ENCODE data around the gene MAP2K3.
"Not testable (repeated sequence)": the region's sequence is repeated elsewhere in the genome, so short reads cannot be mapped to it uniquely, and the experiment has no call there.

MAP2K3 gene

DNA sequence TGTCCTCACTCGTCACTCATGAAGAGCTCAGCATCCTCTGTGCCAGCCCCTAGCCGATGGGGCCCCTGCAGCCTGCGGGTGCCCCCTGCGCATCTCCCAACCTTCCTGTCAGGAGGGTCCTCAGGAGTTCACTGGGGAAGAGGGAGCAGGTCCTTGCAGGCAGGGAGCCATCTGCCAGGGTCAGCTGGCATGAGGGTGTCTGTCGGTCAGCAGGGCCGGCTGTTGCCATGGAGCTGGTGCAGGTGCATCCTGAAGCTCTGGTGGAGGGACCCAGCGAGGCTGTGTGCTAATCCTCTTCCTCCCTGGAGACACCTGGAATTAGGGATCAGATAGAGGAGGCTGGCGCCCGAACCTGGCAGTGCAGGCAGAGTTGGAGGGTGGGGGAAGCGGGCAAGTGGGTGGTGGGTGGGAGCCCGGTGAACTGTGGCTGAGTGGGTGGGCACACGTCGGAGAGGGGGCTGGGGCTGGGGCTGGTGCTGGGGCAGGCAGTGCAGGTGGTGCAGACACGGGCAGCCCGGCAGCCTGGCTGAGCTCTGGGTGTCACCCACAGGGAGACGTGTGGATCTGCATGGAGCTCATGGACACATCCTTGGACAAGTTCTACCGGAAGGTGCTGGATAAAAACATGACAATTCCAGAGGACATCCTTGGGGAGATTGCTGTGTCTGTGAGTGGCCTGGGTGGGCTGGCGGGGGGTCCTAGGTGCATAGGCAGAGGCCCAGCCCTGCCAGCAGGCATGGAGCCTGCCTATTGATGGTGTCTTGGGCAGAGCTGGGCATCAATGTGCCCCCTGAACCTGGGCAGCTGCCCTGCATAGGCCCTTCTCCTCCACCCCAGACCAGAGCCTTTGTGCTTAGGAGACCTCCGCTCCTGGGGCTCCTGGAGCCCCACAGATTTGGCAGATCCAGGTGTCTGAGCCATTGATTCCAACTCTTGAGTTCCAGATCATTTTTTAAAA is 17.4 kb downstream of the MAP2K3 start:
- H3K4me3 ChIP-seq (replicated peaks; ENCODE audit: low read depth, low read length): no peak overlapping the region
- TF ChIP-seq, protein P1, sequence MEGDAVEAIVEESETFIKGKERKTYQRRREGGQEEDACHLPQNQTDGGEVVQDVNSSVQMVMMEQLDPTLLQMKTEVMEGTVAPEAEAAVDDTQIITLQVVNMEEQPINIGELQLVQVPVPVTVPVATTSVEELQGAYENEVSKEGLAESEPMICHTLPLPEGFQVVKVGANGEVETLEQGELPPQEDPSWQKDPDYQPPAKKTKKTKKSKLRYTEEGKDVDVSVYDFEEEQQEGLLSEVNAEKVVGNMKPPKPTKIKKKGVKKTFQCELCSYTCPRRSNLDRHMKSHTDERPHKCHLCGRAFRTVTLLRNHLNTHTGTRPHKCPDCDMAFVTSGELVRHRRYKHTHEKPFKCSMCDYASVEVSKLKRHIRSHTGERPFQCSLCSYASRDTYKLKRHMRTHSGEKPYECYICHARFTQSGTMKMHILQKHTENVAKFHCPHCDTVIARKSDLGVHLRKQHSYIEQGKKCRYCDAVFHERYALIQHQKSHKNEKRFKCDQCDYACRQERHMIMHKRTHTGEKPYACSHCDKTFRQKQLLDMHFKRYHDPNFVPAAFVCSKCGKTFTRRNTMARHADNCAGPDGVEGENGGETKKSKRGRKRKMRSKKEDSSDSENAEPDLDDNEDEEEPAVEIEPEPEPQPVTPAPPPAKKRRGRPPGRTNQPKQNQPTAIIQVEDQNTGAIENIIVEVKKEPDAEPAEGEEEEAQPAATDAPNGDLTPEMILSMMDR (IDR thresholded peaks at IDR 0.05; ENCODE audit: low read length, missing control alignments): no peak
- no peak for DNase-seq (ENCODE audit: low read depth)

DNA sequence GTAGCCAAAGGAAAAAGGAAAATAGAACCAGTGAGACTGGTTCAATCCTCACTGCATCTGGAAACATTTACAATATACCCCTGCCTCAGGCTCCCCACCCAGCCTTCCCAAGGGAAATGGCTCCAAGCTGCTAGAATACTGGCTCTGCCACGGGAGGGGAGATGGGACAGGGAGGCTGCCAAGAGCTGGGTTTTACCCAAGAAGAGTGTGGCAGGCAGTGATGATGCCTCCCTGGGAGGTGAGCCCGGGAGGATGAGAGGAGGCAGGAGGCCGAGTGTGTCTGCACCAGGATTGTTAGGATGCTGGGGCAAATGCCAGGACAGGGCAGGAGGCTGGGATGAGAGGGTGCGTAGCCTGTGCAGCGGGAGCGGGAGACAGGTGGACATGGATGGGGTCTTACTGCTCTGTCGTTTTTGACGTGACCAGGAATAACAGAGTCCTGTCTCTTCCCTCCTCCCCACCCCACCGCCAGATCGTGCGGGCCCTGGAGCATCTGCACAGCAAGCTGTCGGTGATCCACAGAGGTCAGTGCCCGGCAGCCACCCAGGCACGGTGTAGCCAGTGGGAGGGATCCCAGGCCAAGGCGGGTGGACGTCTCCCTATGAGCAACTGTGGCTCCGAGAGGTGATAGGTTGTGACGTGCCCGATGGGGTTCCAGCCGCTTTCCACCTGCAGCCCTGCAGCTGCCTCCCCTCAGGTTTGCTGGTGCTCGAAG is 18.4 kb downstream of the MAP2K3 start:
- H3K4me3 ChIP-seq (replicated peaks; ENCODE audit: low read depth, low read length): no peak overlapping the region
- TF ChIP-seq, protein P1 (IDR thresholded peaks at IDR 0.05; ENCODE audit: low read length, missing control alignments): no peak
- no peak for DNase-seq (ENCODE audit: low read depth)

DNA sequence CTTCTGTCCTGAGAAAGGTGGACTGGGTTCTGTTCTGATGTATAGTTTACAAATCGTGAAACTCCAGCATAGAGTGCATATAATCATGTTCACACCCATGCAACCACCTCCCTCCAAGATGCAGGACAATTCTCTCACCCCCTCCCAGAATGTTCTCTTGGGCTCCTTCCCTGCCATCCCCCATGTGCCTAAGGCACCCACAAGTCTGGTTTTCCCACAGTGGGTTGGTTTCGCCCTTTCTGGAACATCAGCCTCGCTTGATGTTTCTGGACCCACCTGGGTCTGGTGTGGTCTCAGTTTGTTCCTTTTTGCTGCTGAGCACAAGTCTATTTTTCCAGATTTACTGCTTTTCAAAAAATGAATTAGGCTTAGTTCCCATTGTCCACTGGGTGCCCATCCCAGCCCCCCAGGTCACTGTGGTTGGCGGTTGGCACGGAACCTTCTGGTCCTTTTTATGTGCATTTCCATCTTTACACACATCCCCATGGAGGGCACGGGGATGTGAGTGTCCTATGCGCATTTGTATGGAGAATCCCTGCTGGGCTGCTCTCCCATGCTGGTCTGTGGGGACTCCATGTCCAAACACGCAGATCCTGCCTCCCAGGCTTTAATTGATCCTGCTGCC is 19.0 kb downstream of the MAP2K3 start:
- no peak for DNase-seq (ENCODE audit: low read depth)
- TF ChIP-seq, protein P1 (IDR thresholded peaks at IDR 0.05; ENCODE audit: low read length, missing control alignments): no peak
- H3K4me3 ChIP-seq (replicated peaks; ENCODE audit: low read depth, low read length): no peak overlapping the region

DNA sequence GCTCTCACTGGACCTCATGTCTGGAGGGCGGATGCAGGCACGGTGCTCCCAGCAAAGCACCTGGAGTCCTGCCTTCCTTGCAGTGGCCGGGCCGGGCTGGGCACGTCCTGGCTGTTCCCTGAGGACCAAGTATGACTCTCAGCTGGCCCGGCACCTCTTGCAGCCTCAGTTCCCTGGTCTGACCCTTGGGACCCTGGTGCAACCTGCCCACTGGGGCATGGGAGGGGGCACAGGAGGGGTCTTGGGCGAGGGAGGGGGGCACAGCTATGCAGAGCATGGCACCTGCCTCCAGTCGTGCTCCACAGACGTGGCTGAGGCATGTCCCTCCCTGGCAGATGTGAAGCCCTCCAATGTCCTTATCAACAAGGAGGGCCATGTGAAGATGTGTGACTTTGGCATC is 19.6 kb downstream of the MAP2K3 start:
- TF ChIP-seq, protein P1 (IDR thresholded peaks at IDR 0.05; ENCODE audit: low read length, missing control alignments): no peak
- no peak for DNase-seq (ENCODE audit: low read depth)
- no peak overlapping the region for H3K4me3 ChIP-seq (replicated peaks; ENCODE audit: low read depth, low read length)

DNA sequence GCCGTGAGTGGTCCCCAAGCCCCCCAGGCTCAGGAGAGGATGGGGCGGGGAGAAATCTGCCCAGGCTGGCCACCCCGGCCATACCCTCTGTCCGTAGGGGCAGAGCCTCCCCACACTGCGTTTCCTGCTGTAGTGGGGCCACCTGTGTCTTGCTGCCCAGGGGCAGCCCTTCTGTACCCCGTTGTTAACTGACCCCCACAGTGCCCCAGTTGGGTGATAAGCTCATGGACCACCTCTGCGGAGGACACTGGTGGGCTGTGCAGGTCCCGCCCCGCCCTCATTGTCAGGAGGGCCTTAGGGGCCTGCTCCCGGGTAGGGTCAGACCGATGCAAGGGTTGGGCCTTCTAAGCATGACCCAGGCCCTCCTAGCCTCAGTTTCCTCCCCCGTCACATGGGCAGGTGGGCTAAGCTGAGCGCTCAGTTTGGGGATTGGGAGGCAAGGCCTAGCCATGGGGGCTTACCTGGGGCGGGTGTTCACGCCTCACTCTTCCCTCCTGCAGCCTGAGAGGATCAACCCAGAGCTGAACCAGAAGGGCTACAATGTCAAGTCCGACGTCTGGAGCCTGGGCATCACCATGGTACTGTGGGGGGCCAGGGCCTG is 20.1 kb downstream of the MAP2K3 start:
- not testable (repeated sequence) for DNase-seq (ENCODE audit: low read depth); H3K4me3 ChIP-seq (replicated peaks; ENCODE audit: low read depth, low read length)

DNA sequence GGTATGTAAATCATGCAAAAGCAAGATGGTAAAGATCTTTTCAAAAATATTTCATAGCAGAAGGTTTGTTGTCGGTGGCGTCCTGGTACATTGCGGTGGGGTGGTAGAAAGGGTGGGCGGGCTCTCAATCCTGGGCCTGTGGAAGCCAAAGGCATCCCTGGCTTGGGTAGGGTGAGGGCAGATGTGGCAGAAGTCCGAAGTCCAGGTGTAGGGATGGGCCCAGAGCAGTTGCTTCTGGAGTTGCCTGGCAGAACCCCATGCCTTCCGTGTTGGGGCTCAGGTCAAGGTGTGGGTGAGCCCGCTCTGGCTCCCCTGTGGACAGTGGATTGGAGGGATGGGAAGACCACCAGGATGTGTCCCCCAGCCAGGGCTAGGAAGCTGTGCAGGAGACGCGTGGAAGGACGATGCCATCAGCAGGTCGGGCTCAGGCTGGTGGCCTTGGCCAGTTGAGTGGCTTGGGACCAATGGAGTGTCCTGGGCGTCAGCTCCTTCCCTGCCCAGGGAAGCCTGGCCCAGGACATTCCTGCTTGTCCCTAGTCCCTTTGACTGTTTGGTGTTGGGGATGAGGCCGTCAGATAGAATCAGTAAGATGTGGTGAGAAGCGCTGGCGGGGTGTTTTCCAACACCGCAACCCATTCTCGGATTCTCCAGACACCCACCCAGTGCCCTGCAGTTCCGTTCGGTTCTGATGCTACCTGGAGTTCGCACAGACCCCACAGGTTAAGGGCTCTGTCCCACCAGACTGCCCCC is 21.1 kb downstream of the MAP2K3 start:
- not testable (repeated sequence) for DNase-seq (ENCODE audit: low read depth); H3K4me3 ChIP-seq (replicated peaks; ENCODE audit: low read depth, low read length)

DNA sequence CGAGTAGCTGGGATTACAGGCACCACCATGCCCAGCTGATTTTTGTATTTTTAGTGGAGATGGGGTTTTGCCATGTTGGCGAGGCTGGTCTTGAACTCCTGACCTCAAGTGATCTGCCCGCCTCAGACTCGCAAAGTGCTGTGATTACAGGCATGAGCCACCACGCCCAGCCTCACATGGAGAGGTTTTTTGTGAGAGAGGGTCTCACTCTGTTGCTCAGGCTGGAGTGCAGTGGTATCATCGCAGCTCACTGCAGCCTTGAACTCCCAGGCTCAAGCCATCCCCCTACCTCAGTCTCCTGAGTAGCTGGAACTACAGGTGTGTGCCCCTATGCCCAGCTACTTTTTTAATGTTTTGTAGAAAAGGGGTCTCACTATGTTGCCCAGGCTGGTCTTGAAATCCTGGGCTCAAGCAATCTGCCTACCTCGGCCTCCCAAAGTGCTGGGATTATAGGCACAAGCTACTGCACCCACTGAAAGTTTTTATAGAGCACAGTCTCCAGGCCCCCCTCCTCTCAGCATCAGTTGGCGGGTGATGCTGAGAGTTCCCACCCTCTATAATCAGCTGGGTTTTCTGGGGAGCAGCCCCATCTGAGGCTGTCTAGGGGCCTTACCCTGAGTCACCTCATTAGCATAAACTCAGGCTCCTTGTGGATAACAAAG is 22.2 kb downstream of the MAP2K3 start:
- DNase-seq (ENCODE audit: low read depth); H3K4me3 ChIP-seq (replicated peaks; ENCODE audit: low read depth, low read length): not testable (repeated sequence)

DNA sequence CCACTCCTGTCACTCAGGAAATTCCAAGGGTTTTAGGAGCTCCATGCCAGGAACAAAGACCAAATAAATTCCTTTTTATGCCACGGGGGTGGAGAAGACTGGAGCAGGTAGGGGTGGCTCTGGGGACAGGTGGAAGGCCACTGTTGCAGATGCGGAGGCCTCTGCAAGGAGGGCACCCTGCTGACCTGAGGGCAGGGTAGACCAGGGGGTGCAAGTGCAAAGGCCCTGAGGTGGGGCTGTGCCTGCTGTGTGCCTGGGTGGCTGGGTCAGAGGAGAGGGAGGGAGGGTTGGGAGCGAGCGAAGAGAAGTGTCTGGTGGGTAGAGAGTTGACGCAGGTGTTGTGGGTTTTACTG is 22.7 kb downstream of the MAP2K3 start:
- DNase-seq (ENCODE audit: low read depth); H3K4me3 ChIP-seq (replicated peaks; ENCODE audit: low read depth, low read length): not testable (repeated sequence)

DNA sequence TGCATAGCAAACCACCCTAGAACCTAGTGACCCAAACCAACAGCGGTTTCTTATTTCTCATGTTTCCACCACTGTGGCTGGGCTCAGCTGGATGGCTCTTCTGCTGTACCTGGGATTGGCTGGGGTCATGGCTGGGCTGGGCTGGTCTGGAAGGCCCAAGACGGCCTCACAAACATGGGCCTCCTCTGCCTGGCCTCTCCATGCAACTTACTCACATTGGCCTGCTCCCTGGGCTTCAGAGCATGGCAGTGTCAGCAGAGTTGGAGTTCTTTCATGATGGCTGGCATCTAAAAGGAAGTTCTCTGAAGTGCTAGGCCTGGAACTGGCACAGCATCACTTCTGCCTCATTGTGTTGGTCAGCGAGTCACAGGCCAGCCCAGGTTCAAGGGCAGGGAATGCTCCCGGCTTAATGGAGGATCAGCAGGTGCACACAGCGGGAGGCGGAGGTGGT is 24.4 kb downstream of the MAP2K3 start:
- H3K4me3 ChIP-seq (replicated peaks; ENCODE audit: low read depth, low read length); DNase-seq (ENCODE audit: low read depth): not testable (repeated sequence)

DNA sequence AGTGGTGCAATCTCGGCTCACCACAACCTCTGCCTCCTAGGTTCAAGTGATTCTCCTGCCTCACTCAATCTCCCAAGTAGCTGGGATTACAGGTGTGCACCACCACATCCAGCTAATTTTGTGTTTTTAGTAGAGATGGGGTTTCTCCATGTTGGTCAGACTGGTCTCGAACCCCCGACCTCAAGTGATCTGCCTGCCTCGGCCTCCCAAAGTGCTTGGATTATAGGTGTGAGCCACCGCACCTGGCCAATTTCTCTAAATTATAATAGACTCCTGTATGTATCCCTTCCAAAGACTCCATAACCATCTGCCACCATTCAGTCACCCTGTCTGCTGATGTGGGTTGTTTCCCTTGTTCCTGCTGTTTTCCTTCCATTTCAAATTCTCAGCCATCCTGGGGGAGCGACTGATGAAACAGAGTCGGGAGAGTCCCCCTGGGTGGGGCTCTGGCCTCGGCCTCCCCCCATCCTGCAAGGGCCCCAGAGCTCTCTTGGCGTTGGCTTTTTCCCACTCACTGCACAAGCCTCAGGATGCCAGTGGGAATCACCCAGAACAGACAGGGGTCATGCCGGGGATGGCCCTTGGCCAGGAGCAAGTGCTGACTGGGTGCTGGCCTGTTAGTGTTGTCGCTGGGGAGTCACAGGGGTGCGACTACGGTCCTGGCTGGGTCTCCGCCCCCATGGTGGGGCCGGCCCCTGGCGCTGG is 25.7 kb downstream of the MAP2K3 start:
- not testable (repeated sequence) for DNase-seq (ENCODE audit: low read depth); H3K4me3 ChIP-seq (replicated peaks; ENCODE audit: low read depth, low read length)
